ENCODE data around the gene TMEM30A. TPM values are rescaled to one million over a fixed set of nuclear protein-coding genes. Genes with fewer than 3 reads are reported as not detected.
A peak's percentile ranks its signal among the peaks of the same experiment; 100 is the strongest.

Gene TMEM30A
- total RNA-seq, 1 experiment from 2014 or later, result 65.2 TPM

DNA sequence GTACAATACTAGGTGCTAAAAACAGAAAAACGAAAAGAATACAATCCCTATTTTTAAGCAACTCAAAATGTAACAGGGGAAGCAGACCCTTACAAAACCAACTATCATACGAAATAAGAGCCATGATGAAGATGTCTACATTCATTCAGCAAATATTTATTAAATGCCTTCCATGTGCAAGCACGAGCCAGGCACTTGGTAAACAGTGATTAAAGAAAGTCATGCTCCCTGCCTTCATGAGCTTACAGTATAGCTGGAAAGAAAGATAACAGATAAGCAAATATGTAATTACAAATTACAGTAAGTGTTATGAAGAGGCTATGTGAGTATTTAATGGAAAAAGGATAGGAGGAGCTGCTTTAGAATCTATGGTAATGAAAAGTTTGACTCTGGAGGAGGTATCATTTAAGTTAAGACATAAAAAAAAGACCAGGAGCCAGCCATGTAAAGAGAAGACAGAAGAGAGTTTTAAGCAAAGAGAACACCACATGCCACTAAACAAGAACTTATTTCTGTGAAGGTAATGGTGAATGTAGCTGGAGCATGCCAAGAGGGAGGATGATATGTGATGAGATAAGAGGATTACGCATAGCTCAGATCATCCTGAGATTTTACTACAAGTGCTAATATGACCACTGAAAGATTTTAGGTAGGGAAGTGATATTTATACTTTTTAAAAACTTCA lies 21.7 kb downstream of the TMEM30A start:
- no peak overlapping the region for H3K27ac ChIP-seq (ENCODE audit: insufficient read length, low read depth, low read length)

More for the DNA sequence above, 21.7 kb downstream of the TMEM30A start:
- Histone ChIP-seq H3K14ac (ENCODE audit: insufficient read depth, low read length) (no peak overlapping the region), H2AK5ac (ENCODE audit: insufficient read length, low read length) (no peak overlapping the region), H3K4me2 (ENCODE audit: insufficient read depth, insufficient read length, low read length) (no peak overlapping the region), H2BK120ac (ENCODE audit: low read depth, low read length, poor library complexity, severe bottlenecking) (no peak overlapping the region), H3K79me2 (ENCODE audit: insufficient read depth, low read length) (no peaks in the 10 kb centered on the region), H3K4ac (ENCODE audit: low read depth, low read length) (no peak overlapping the region), H4K20me1 (ENCODE audit: control insufficient read depth, insufficient read depth, insufficient read length) (no peaks in the 10 kb centered on the region), H3K79me1 (ENCODE audit: insufficient read depth, low read depth, low read length, poor library complexity, severe bottlenecking) (no peaks in the 10 kb centered on the region), H3K56ac (ENCODE audit: insufficient read length, low read depth, low read length) (no peak overlapping the region), H2BK15ac (ENCODE audit: low read depth, low read length) (no peak overlapping the region), H3T11ph (ENCODE audit: low read length) (no peak overlapping the region), H3K9me3 (ENCODE audit: control insufficient read depth, low read depth, low read length) (no peaks in the 10 kb centered on the region), H2BK12ac (ENCODE audit: insufficient read length, low read depth, low read length) (no peak overlapping the region), H3K23ac (ENCODE audit: insufficient read length, low read depth, low read length) (no peak overlapping the region), H3K27me3 (ENCODE audit: insufficient read depth, low read length) (no peaks in the 10 kb centered on the region), H3K4me1 (ENCODE audit: insufficient read depth, low read length) (no peaks in the 10 kb centered on the region), H4K5ac (ENCODE audit: insufficient read length, low read depth, low read length) (no peak overlapping the region), H2BK20ac (ENCODE audit: low read depth, low read length, poor library complexity, severe bottlenecking) (no peak overlapping the region), H4K8ac (replicated peaks; ENCODE audit: insufficient read length, low read depth, low read length) (no peak overlapping the region), H2AFZ (ENCODE audit: low read length) (no peak overlapping the region), H3K9ac (ENCODE audit: extremely low read depth, insufficient read length, low read length) (no peak overlapping the region), H3K23me2 (ENCODE audit: insufficient read length, low read depth, low read length, poor library complexity, severe bottlenecking) (no peaks in the 10 kb centered on the region), H2BK5ac (ENCODE audit: insufficient read length, low read length) (no peak overlapping the region), H3K18ac (ENCODE audit: insufficient read length, low read depth, low read length) (no peak overlapping the region), H4K91ac (ENCODE audit: insufficient read length, low read depth, low read length) (no peak overlapping the region)
- no peaks in the 10 kb centered on the region for H3K9me3 Mint-ChIP-seq
- no peaks in the 10 kb centered on the region for H3K27me3 Mint-ChIP-seq (ENCODE audit: low read depth)
- peaks cover 2 to 32% (median 23%) of the 10 kb centered on the region in 3 experiments; a peak in 5 of 7 replicates for H3K36me3 Mint-ChIP-seq (ENCODE audit: insufficient read depth in 1 of 3, low read depth in 3 of 3)
- TF ChIP-seq, protein P1, sequence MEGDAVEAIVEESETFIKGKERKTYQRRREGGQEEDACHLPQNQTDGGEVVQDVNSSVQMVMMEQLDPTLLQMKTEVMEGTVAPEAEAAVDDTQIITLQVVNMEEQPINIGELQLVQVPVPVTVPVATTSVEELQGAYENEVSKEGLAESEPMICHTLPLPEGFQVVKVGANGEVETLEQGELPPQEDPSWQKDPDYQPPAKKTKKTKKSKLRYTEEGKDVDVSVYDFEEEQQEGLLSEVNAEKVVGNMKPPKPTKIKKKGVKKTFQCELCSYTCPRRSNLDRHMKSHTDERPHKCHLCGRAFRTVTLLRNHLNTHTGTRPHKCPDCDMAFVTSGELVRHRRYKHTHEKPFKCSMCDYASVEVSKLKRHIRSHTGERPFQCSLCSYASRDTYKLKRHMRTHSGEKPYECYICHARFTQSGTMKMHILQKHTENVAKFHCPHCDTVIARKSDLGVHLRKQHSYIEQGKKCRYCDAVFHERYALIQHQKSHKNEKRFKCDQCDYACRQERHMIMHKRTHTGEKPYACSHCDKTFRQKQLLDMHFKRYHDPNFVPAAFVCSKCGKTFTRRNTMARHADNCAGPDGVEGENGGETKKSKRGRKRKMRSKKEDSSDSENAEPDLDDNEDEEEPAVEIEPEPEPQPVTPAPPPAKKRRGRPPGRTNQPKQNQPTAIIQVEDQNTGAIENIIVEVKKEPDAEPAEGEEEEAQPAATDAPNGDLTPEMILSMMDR (conservative IDR thresholded peaks at IDR 0.05), result no peak
- H3K27ac Mint-ChIP-seq, result peak overlapping the region in 1 of 3 experiments; percentile 1; a peak in 2 of 7 replicates
- no CpG with 5 or more reads among the region's 4 CpGs for WGBS (ENCODE audit: extremely low coverage, insufficient read length, low lambda C conversion rate)
- no peak overlapping the region for H3K4me3 Mint-ChIP-seq
- DNase-seq, result no peak
- peaks cover 11 to 13% of the 10 kb centered on the region in 2 experiments for H3K4me1 Mint-ChIP-seq
